Measurements from ENCODE around the gene DSG1.

The DSG1 gene

DNA sequence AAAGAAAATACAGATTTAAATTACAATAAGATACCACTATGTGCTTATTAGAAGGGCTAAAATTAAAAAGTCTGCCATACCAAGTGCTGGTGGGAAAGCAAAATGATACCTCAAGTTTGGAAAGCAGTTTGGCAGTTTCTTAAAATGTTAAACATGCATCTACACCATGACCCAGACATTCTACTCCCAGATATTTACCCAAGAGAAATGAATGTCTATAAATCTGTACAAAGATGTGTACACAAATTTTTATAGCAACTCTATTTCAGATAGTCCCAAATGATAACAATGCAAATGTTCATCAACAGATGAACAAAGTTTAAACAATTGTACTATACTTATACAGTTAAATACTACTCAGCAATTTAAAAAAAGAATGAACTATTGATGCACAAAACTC, 51.5 kb downstream of the DSG1 start:
- DNase-seq (ENCODE audit: low spot score) = no peak
- TF ChIP-seq CTCF (IDR thresholded peaks at IDR 0.05; ENCODE audit: extremely low read depth, insufficient read depth, missing control alignments) = no peak
- in situ Hi-C loops (cut with MboI; ENCODE audit: low pct_unique_long_range_greater_than_20kb, low sequenced_read_pairs, unreplicated experiment) = no loop called here

DNA sequence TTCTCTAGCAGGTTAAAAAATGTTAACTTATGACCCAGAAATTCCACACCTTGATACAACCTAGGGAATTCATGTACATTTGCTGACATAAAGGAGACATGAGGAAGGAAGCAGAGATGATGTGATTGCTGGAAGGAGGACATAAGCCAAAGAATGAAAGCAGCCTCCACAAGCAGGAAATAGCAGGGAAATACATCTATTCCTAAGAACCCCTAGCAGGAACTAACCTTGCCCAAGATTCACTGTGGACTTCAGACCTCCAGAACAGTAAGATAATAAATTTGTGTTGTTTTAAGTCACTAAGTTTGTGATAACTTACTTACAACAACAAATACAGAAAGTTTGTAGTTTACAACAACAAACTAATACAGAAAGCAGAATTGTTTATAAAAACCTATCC, 54.0 kb downstream of the DSG1 start:
- no peak for TF ChIP-seq CTCF (IDR thresholded peaks at IDR 0.05; ENCODE audit: extremely low read depth, insufficient read depth, missing control alignments)
- DNase-seq (ENCODE audit: low spot score) = no peak
- in situ Hi-C loops (cut with MboI; ENCODE audit: low pct_unique_long_range_greater_than_20kb, low sequenced_read_pairs, unreplicated experiment) = no loop called here

- no peak for TF ChIP-seq CTCF (IDR thresholded peaks at IDR 0.05; ENCODE audit: extremely low read depth, insufficient read depth, missing control alignments)
- in situ Hi-C loops (cut with MboI; ENCODE audit: low pct_unique_long_range_greater_than_20kb, low sequenced_read_pairs, unreplicated experiment) = no loop called here
- no peak for DNase-seq (ENCODE audit: low spot score)
Measured at GRCh38 chr18:31373641-31374040, 55.7 kb downstream of the DSG1 start.

DNA sequence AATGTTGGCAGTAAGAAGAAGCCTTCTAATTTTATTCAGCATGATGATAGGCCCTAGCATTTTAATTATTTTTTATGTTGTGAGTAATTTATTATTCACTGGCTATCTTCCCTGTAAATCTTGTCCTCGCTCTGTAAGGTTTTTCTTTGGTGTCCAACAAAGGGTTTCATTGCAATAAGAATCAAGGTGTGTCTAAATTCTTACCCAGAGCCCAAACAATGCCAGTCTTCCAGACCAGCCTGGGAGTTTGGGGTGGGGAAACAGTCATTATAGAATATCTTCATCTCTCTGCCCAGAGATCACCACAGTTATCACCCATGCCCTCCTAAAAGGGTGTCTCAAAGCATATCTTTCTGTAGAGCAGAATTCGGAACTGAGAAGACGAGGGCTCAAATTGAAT, 58.5 kb downstream of the DSG1 start, which contains the start of gene DSG4:
Gene DSG4, plus strand, starts transcription at position 301 of the 400 bp plus-strand sequence. CDS start 135 bp downstream, outside the sequence.
- no peak for TF ChIP-seq CTCF (IDR thresholded peaks at IDR 0.05; ENCODE audit: extremely low read depth, insufficient read depth, missing control alignments)
- no peak for DNase-seq (ENCODE audit: low spot score)
- in situ Hi-C loops (cut with MboI; ENCODE audit: low pct_unique_long_range_greater_than_20kb, low sequenced_read_pairs, unreplicated experiment) = no loop called here

DNA sequence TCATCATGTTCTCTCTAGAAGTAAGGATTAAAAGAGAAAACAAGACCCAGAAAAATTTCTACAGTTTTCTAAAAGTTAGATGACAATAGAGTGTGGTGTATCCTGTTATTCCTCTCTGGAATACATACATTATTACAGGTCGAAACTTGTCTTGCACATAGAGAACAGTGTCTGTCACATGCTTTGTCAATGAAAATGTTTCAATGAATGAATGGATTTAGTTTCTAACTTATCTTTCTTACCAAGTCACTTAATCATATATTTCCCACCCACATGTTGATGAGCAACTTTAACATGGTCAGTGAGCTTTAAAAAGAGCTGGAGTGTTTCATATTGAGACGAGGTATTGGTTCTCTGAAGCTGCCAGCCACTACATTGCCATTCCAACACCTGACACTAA, 63.0 kb downstream of the DSG1 start:
- in situ Hi-C loops (cut with MboI; ENCODE audit: low pct_unique_long_range_greater_than_20kb, low sequenced_read_pairs, unreplicated experiment) = no loop called here
- TF ChIP-seq CTCF (IDR thresholded peaks at IDR 0.05; ENCODE audit: extremely low read depth, insufficient read depth, missing control alignments) = no peak
- DNase-seq (ENCODE audit: low spot score) = no peak

DNA sequence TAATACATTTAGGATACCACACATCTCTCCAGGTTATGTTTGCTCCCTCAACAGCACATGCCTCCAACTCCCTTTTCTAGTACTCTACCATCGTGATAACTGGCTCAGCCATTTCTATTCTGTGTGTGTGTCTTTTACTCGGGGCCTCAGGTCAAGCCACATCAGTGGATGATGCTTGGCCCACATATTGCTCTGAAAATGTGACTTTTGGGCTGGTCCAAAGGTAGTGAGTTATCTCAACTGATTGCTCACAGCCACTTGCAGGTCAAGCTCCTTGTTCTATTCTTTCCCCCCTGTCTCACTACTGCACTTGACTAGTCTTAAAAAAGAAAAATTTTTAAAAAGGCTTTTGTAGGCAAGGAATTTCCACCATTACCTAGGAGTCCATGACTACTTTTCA, 64.1 kb downstream of the DSG1 start:
- no peak for TF ChIP-seq CTCF (IDR thresholded peaks at IDR 0.05; ENCODE audit: extremely low read depth, insufficient read depth, missing control alignments)
- in situ Hi-C loops (cut with MboI; ENCODE audit: low pct_unique_long_range_greater_than_20kb, low sequenced_read_pairs, unreplicated experiment) = no loop called here
- no peak for DNase-seq (ENCODE audit: low spot score)

DNA sequence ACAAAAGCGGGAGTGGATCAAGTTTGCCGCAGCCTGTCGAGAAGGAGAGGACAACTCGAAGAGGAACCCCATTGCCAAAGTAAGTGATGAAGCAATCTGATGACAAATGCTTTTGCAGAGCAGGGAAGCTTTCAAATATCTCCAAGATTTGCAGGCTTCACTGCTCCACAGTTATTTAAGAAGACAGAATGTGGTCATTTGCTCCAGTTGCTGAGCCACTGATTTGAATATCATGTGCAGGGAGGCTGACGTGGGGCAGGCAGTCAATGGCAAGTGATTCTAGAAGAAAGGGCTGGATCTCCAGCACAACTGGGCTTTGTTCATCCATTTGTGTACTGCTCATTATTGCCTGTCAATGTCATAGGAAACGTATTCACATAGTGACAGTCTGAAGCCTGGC, 68.8 kb downstream of the DSG1 start:
- DNase-seq (ENCODE audit: low spot score) = no peak
- no peak for TF ChIP-seq CTCF (IDR thresholded peaks at IDR 0.05; ENCODE audit: extremely low read depth, insufficient read depth, missing control alignments)
- in situ Hi-C loops (cut with MboI; ENCODE audit: low pct_unique_long_range_greater_than_20kb, low sequenced_read_pairs, unreplicated experiment) = no loop called here

Measured in GM13977 (cell line).